Natural killer cell (primary cell): ENCODE results near the gene TMIGD2. TPM values are rescaled to one million over a fixed set of nuclear protein-coding genes. Genes with fewer than 3 reads are reported as not detected.
A peak's percentile ranks its signal among the peaks of the same experiment; 100 is the strongest.

Source experiments
- ATAC-seq, 3 donors: fragments of 150-1000 bp in 2 of 3; fragments of 200-7000 bp in 1 of 3; cut with Tn5 transposase; 1 replicate in 1 of 3; 2 replicates in 2 of 3; pipeline ENCODE4 v1.10.0; 2021; ENCODE audit warnings: mild to moderate bottlenecking in 2 of 3, moderate library complexity in 2 of 3
- DNase-seq, 2 donors: peaks; one replicate each; pipeline versions ENCODE4 v3.0.0 to v3.0.0-alpha.2; 2013 to 2021; ENCODE audit warnings: mixed read lengths in 1 of 2
- H3K27ac ChIP-seq: one replicate; pipeline ENCODE4 v1.5.1; 2013; ENCODE audit warnings: mild to moderate bottlenecking, low read length
- H3K27me3 ChIP-seq: one replicate; pipeline ENCODE4 v1.6.1; 2013; ENCODE audit warnings: low read length; ENCODE audit not compliant: control insufficient read depth, insufficient read depth
- H3K36me3 ChIP-seq: one replicate; pipeline ENCODE4 v1.6.1; 2013; ENCODE audit warnings: low read length; ENCODE audit not compliant: control insufficient read depth, insufficient read depth
- H3K4me1 ChIP-seq: one replicate; pipeline ENCODE4 v1.6.1; 2013; ENCODE audit warnings: low read length; ENCODE audit not compliant: control insufficient read depth, insufficient read depth
- H3K4me3 ChIP-seq: one replicate; pipeline ENCODE4 v1.5.1; 2013; ENCODE audit warnings: low read length
- H3K9me3 ChIP-seq: one replicate; pipeline ENCODE4 v1.6.1; 2013; ENCODE audit warnings: low read length; ENCODE audit not compliant: control insufficient read depth, insufficient read depth
- H3K27ac Mint-ChIP-seq, 2 donors: one replicate each; pipeline ENCODE4 v1.8.0; 2022; ENCODE audit warnings: mild to moderate bottlenecking in 2 of 2, mixed read lengths in 2 of 2, moderate library complexity in 1 of 2
- H3K27me3 Mint-ChIP-seq, 2 donors: one replicate each; pipeline ENCODE4 v1.8.0; 2022; ENCODE audit warnings: low read depth in 2 of 2, mixed read lengths in 2 of 2
- H3K36me3 Mint-ChIP-seq: one replicate; pipeline ENCODE4 v1.8.0; 2022; ENCODE audit warnings: mixed read lengths
- H3K4me1 Mint-ChIP-seq, 2 donors: one replicate each; pipeline ENCODE4 v1.8.0; 2022; ENCODE audit warnings: mixed read lengths in 2 of 2
- H3K4me3 Mint-ChIP-seq: one replicate; pipeline ENCODE4 v1.8.0; 2022; ENCODE audit warnings: mild to moderate bottlenecking, moderate library complexity, mixed read lengths
- H3K9me3 Mint-ChIP-seq, 2 donors: one replicate each; pipeline ENCODE4 v1.8.0; 2022; ENCODE audit warnings: mixed read lengths in 2 of 2
- WGBS: methylation state at CpG from one replicate; pipeline ENCODE4 v1.1.7; 2013; ENCODE audit warnings: missing lambda C conversion rate; ENCODE audit not compliant: insufficient coverage; 5-methylcytosine and 5-hydroxymethylcytosine counted together
- intact Hi-C: fragments of 100-400 bp; cut with micrococcal nuclease; formaldehyde crosslinking; loops from one replicate; pipeline ENCODE4 v1.14.2; 2022
- total RNA-seq, 4 donors: library from RNA; stranded (reverse); fragments of 120-200 nt in 1 of 4; gene quantifications; one replicate each; pipeline versions ENCODE4 v1.2.3 to v1.2.4, GENCODE V29; 2013 to 2022
- TF ChIP-seq, protein P1 (sequence below): fragments of 200-600 bp; IDR thresholded peaks from one replicate; pipeline ENCODE4 v1.8.0; 2022; ENCODE audit warnings: antibody characterized with exemption

Gene TMIGD2
- total RNA-seq, 3 donors from 2014 or later (not counting 1 experiment from before 2014, with no cell fraction given): 33.8 to 45.3 (median 41.1) TPM

- intact Hi-C loops: no loop called here
- Mint-ChIP-seq H3K36me3 (no peaks in the 10 kb centered on the region), H3K9me3 (no peaks in the 10 kb centered on the region), H3K4me3 (no peak overlapping the region), H3K4me1 (peaks cover 1% of the 10 kb centered on the region in 2 donors), H3K27me3 (peaks cover 2 to 7% of the 10 kb centered on the region in 2 donors), H3K27ac (no peak overlapping the region)
- ATAC-seq (no peak), DNase-seq (no peak)
- Histone ChIP-seq H3K36me3 (no peaks in the 10 kb centered on the region), H3K27ac (no peak overlapping the region), H3K4me1 (peaks cover 2% of the 10 kb centered on the region), H3K9me3 (no peaks in the 10 kb centered on the region), H3K27me3 (peaks cover 4% of the 10 kb centered on the region), H3K4me3 (no peak overlapping the region)
- 88% methylated on average over 6 of the region's 6 CpGs for WGBS
- TF ChIP-seq, protein P1, sequence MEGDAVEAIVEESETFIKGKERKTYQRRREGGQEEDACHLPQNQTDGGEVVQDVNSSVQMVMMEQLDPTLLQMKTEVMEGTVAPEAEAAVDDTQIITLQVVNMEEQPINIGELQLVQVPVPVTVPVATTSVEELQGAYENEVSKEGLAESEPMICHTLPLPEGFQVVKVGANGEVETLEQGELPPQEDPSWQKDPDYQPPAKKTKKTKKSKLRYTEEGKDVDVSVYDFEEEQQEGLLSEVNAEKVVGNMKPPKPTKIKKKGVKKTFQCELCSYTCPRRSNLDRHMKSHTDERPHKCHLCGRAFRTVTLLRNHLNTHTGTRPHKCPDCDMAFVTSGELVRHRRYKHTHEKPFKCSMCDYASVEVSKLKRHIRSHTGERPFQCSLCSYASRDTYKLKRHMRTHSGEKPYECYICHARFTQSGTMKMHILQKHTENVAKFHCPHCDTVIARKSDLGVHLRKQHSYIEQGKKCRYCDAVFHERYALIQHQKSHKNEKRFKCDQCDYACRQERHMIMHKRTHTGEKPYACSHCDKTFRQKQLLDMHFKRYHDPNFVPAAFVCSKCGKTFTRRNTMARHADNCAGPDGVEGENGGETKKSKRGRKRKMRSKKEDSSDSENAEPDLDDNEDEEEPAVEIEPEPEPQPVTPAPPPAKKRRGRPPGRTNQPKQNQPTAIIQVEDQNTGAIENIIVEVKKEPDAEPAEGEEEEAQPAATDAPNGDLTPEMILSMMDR: no peak
Observed at GRCh38 chr19:4284974-4285373, 17.2 kb downstream of the TMIGD2 start.

GRCh38 chr19:4284176-4284958 is 17.8 kb downstream of the TMIGD2 start:
- Mint-ChIP-seq H3K27ac (no peak overlapping the region), H3K27me3 (peaks cover 6 to 11% of the 10 kb centered on the region in 2 donors), H3K4me3 (no peak overlapping the region), H3K4me1 (peaks cover 5 to 6% of the 10 kb centered on the region in 2 donors), H3K9me3 (no peaks in the 10 kb centered on the region), H3K36me3 (no peaks in the 10 kb centered on the region)
- H3K9me3 ChIP-seq: no peaks in the 10 kb centered on the region
- H3K4me1 ChIP-seq: peaks cover 8% of the 10 kb centered on the region
- intact Hi-C loops: no loop called here
- peaks cover 9% of the 10 kb centered on the region for H3K27me3 ChIP-seq
- no peaks in the 10 kb centered on the region for H3K36me3 ChIP-seq
- no peak overlapping the region for H3K4me3 ChIP-seq
- DNase-seq (no peak), ATAC-seq (no peak)
- TF ChIP-seq, protein P1: no peak
- H3K27ac ChIP-seq: no peak overlapping the region
- WGBS: 71% methylated on average over 16 of the region's 20 CpGs

- no peaks in the 10 kb centered on the region for H3K36me3 ChIP-seq
- intact Hi-C loops: no loop called here
- Mint-ChIP-seq H3K4me1 (peaks cover 5 to 6% of the 10 kb centered on the region in 2 donors), H3K4me3 (peak overlapping the region; percentile 70), H3K27me3 (peaks cover 6 to 14% of the 10 kb centered on the region in 2 donors), H3K27ac (no peak overlapping the region), H3K36me3 (no peaks in the 10 kb centered on the region), H3K9me3 (no peaks in the 10 kb centered on the region)
- no peaks in the 10 kb centered on the region for H3K9me3 ChIP-seq
- ATAC-seq (peak in 1 of 3 donors; percentile 57), DNase-seq (no peak)
- peaks cover 12% of the 10 kb centered on the region for H3K4me1 ChIP-seq
- H3K27me3 ChIP-seq: peaks cover 9% of the 10 kb centered on the region
- TF ChIP-seq, protein P1: no peak
- H3K27ac ChIP-seq: no peak overlapping the region
- WGBS: 6% methylated on average over 71 of the region's 71 CpGs
- no peak overlapping the region for H3K4me3 ChIP-seq
Observed at GRCh38 chr19:4279530-4280422, 22.4 kb downstream of the TMIGD2 start.
